RWPE1 (cell line): ENCODE measurements around the gene VMAC.
A peak's percentile ranks its signal among the peaks of the same experiment; 100 is the strongest.

ENCODE experiments used
- CTCF ChIA-PET: fragments of 350-600 bp; sonication (Branson Sonifier 250); formaldehyde crosslinking; extraction: SDS; loops from one replicate; lab custom pipeline; 2021; lab: Yijun Ruan, JAX
- POLR2A ChIA-PET: fragments of 400-600 bp; formaldehyde crosslinking; extraction: SDS; loops from one replicate; lab custom pipeline; 2020; ENCODE audit warnings: antibody characterized with exemption; ENCODE audit not compliant: low non-redundant PET; lab: Yijun Ruan, JAX
- DNase-seq: peaks from one replicate; pipeline ENCODE4 v3.0.0; 2012; ENCODE audit warnings: low spot score
- H3K27ac ChIP-seq: fragments of 450-650 bp; 2 replicates; pipeline ENCODE4 v1.5.1; 2017
- TF ChIP-seq, protein P1 (sequence below): fragments of 450-650 bp; conservative IDR thresholded peaks from 2 replicates; pipeline ENCODE4 v1.5.1; 2017; ENCODE audit warnings: low read depth, mild to moderate bottlenecking

The VMAC gene

DNA sequence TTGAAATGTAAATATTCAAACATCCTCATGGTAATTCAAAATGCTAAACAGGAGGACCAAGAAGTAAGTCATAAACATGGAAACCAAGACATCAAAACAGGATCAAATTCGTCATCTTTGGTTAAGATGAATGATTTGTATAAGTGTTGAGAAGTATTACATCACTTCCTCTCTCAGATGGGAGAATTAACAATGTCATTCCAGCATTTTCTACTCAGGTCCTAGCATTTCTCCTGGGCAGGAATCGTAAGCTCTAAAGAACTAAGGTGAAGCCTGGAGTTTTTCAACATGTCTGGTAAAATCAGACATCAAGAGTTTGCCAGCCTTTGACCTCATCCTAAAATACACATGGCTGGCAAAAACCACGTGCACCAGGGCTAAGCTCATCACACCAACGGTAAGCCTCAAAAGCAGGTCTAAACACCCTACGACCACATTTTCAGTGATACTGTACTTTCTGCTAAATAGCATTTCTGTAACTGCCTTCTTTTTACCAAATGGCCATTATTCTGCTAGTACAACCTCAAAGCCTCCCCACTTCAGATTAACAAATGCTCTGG lies 48.4 kb downstream of the VMAC start:
- DNase-seq: no peak
- POLR2A ChIA-PET: no interaction called here
- CTCF ChIA-PET: interaction anchor here (0.6 kb wide), 1 partner anchor 149 kb away, joined by 3 read pairs; no protein-coding TSS in a partner anchor
- TF ChIP-seq, protein P1, sequence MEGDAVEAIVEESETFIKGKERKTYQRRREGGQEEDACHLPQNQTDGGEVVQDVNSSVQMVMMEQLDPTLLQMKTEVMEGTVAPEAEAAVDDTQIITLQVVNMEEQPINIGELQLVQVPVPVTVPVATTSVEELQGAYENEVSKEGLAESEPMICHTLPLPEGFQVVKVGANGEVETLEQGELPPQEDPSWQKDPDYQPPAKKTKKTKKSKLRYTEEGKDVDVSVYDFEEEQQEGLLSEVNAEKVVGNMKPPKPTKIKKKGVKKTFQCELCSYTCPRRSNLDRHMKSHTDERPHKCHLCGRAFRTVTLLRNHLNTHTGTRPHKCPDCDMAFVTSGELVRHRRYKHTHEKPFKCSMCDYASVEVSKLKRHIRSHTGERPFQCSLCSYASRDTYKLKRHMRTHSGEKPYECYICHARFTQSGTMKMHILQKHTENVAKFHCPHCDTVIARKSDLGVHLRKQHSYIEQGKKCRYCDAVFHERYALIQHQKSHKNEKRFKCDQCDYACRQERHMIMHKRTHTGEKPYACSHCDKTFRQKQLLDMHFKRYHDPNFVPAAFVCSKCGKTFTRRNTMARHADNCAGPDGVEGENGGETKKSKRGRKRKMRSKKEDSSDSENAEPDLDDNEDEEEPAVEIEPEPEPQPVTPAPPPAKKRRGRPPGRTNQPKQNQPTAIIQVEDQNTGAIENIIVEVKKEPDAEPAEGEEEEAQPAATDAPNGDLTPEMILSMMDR: no peak
- peak overlapping the region; percentile 24; the same call in 1 of the 2 replicates for H3K27ac ChIP-seq

DNA sequence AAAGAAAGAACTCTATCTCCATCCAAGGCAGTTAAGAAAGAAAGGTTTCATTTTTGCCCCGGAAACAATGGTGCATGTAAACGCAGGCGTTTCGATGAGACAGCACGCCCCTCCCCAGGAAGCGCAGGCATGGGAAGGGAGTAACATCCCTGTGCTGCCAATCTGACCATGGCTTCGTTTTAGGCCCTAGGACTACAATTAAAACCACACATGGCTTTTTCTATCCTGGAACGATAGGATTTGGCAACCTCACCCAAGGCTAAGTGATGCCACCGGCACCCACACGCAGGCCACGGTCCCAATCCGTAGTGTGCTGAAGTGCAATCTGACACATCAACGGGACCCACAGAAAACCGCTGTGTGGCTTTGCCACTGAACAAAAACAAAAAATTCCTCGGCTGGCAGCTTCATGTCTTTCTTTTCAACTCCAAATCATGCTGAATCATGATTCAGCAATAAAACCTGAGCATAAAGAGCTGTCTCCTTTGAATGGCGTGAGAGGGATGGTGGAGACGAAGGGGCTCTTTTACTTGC lies 49.1 kb downstream of the VMAC start:
- TF ChIP-seq, protein P1: no peak
- no peak for DNase-seq
- peak overlapping the region; percentile 49 for H3K27ac ChIP-seq
- ChIA-PET POLR2A (no interaction called here), CTCF (interaction anchor here (0.7 kb wide), 1 partner anchor 14 kb away, joined by 4 read pairs; no protein-coding TSS in a partner anchor)

DNA sequence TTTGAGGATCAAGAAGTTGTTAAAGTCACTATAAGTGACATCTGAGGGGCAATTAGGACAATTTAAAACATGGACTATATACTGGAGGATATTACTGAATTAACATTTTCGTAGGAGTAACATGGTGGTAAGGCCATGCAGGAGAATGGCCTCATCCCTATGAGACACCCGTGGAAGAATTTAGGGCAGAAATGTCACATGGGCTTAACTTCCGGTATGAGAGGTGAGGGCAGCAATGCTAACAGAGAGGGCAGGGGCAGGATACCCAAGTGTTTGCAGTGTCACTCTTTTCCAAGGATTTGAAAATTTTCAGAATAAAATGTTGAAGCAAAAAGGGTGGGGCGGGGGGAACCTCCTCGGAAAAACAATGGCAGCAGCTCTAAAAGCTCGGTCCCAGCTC lies 49.6 kb downstream of the VMAC start:
- ChIA-PET CTCF (interaction anchor here (0.7 kb wide), 1 partner anchor 14 kb away, joined by 4 read pairs; no protein-coding TSS in a partner anchor), POLR2A (no interaction called here)
- TF ChIP-seq, protein P1: no peak
- no peak overlapping the region for H3K27ac ChIP-seq
- DNase-seq: no peak

DNA sequence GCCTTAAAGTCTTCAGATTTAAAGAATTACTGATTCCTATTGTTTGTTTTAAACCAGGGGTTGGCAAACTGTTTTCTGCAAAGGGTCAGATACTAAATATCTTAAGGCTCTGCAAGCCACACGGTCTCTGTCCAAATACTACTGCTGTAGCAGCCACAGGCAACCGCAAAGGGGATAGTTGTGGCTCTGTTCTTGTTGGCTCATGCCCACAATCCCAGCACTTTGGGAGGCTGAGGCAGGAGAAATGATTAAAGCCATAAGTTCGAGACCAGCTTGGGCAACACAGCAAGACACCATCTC lies 50.9 kb downstream of the VMAC start:
- CTCF ChIA-PET: interaction anchor here (1.4 kb wide), 1 partner anchor 151 kb away, joined by 5 read pairs; no protein-coding TSS in a partner anchor
- H3K27ac ChIP-seq: no peak overlapping the region
- POLR2A ChIA-PET: no interaction called here
- no peak for DNase-seq
- TF ChIP-seq, protein P1: no peak

DNA sequence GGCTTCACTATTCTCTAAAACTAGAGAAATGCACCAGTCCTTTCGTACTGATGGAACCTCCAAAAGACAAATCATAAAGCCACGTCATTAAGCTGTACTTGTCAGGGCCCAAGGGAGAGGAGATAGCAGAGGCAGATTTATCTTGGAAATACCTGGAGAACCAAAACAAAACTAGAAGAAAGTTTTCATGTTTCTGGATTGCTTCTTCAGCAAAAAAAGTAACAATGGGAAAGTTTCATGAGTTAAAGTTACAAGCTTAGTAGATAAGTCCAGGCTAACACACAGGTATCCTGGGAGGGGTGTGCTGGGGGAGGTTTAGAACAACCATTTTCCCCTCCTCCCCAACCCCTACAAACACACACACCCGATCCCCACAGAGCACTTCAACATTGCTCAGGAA lies 51.7 kb downstream of the VMAC start:
- CTCF ChIA-PET: interaction anchor here (1.4 kb wide), 1 partner anchor 152 kb away, joined by 5 read pairs; no protein-coding TSS in a partner anchor
- peak overlapping the region; percentile 22; the same call in 1 of the 2 replicates for H3K27ac ChIP-seq
- DNase-seq: no peak
- TF ChIP-seq, protein P1: no peak
- POLR2A ChIA-PET: no interaction called here

DNA sequence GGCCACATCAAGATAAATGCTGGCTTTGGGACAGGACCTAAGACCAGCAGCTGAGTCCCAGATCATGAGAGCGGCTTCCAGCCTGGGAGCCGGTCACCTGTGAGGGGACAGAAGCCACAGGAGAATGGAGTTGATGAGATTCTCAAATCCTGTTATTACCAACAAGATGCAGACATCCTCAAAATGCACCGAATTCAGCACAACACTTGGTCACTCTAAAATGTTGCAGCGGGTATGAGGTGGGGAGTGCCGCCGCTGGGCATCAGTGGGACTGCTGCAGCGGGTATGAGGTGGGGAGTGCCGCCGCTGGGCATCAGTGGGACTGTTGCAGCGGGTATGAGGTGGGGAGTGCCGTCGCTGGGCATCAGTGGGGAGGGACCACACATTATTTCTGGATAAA lies 52.1 kb downstream of the VMAC start:
- ChIA-PET POLR2A (no interaction called here), CTCF (interaction anchor here (1.4 kb wide), 1 partner anchor 153 kb away, joined by 5 read pairs; no protein-coding TSS in a partner anchor)
- no peak for DNase-seq
- H3K27ac ChIP-seq: peak overlapping the region; percentile 22; the same call in 1 of the 2 replicates
- TF ChIP-seq, protein P1: no peak
